Measurements from ENCODE around the gene ERCC4.

The ERCC4 gene

GRCh38 chr16:13912891-13913290, 7.1 kb upstream of the ERCC4 start:
- H3K27ac Mint-ChIP-seq = no peak overlapping the region
- no peaks in the 10 kb centered on the region for H3K36me3 Mint-ChIP-seq (ENCODE audit: low read depth)
- peaks cover 18% of the 10 kb centered on the region for H3K27me3 Mint-ChIP-seq (ENCODE audit: low read depth)
- no peak overlapping the region for H3K4me3 Mint-ChIP-seq
- TF ChIP-seq CTCF (IDR thresholded peaks at IDR 0.05; ENCODE audit: unreplicated experiment in 3 of 3) = no peak
- no peaks in the 10 kb centered on the region for H3K4me1 Mint-ChIP-seq
- H3K9me3 Mint-ChIP-seq = peaks cover 15% of the 10 kb centered on the region

- Mint-ChIP-seq H3K27me3 (ENCODE audit: low read depth) (peaks cover 11% of the 10 kb centered on the region), H3K4me3 (no peak overlapping the region), H3K9me3 (peaks cover 15% of the 10 kb centered on the region), H3K4me1 (no peaks in the 10 kb centered on the region), H3K36me3 (ENCODE audit: low read depth) (no peaks in the 10 kb centered on the region), H3K27ac (no peak overlapping the region)
- no peak for TF ChIP-seq CTCF (IDR thresholded peaks at IDR 0.05; ENCODE audit: unreplicated experiment in 3 of 3)
Measured at GRCh38 chr16:13913374-13914292, 6.3 kb upstream of the ERCC4 start.

- Mint-ChIP-seq H3K4me1 (peaks cover 7% of the 10 kb centered on the region), H3K9me3 (peaks cover 15% of the 10 kb centered on the region), H3K27me3 (ENCODE audit: low read depth) (peaks cover 7% of the 10 kb centered on the region), H3K4me3 (no peak overlapping the region), H3K27ac (no peak overlapping the region), H3K36me3 (ENCODE audit: low read depth) (no peaks in the 10 kb centered on the region)
- TF ChIP-seq CTCF (IDR thresholded peaks at IDR 0.05; ENCODE audit: unreplicated experiment in 3 of 3) = no peak
Measured at GRCh38 chr16:13915033-13915635, 4.8 kb upstream of the ERCC4 start.

- H3K4me1 Mint-ChIP-seq = peaks cover 25% of the 10 kb centered on the region
- H3K9me3 Mint-ChIP-seq = no peaks in the 10 kb centered on the region
- no peak for TF ChIP-seq CTCF (IDR thresholded peaks at IDR 0.05; ENCODE audit: unreplicated experiment in 3 of 3)
- peak overlapping the region; percentile 20 to 71 (median 28) for H3K27ac Mint-ChIP-seq
- H3K27me3 Mint-ChIP-seq (ENCODE audit: low read depth) = no peaks in the 10 kb centered on the region
- peak overlapping the region; percentile 75 to 99 (median 95) for H3K4me3 Mint-ChIP-seq
- peaks cover 4% of the 10 kb centered on the region for H3K36me3 Mint-ChIP-seq (ENCODE audit: low read depth)
Measured at GRCh38 chr16:13919330-13919682, 648 bp upstream of the ERCC4 start.

GRCh38 chr16:13920510-13920818, 510 bp downstream of the ERCC4 start:
- Mint-ChIP-seq H3K27ac (peak overlapping the region; percentile 20 to 67 (median 28)), H3K9me3 (no peaks in the 10 kb centered on the region), H3K36me3 (ENCODE audit: low read depth) (peaks cover 4% of the 10 kb centered on the region), H3K4me3 (peak overlapping the region; percentile 75 to 99 (median 95)), H3K27me3 (ENCODE audit: low read depth) (no peaks in the 10 kb centered on the region), H3K4me1 (peaks cover 25% of the 10 kb centered on the region)
- TF ChIP-seq CTCF (IDR thresholded peaks at IDR 0.05; ENCODE audit: unreplicated experiment in 3 of 3) = no peak

Measured in nephron (organoid).